DMS114 treated with DMSO at 0.1 percent for 48 hours (cell line): ENCODE data around the gene DNAJC11.

Experiments used
- DNase-seq: peaks from one replicate; lab custom pipeline; 2025; ENCODE audit not compliant: unreplicated experiment; lab: John Stamatoyannopoulos, UW

Gene DNAJC11

DNA sequence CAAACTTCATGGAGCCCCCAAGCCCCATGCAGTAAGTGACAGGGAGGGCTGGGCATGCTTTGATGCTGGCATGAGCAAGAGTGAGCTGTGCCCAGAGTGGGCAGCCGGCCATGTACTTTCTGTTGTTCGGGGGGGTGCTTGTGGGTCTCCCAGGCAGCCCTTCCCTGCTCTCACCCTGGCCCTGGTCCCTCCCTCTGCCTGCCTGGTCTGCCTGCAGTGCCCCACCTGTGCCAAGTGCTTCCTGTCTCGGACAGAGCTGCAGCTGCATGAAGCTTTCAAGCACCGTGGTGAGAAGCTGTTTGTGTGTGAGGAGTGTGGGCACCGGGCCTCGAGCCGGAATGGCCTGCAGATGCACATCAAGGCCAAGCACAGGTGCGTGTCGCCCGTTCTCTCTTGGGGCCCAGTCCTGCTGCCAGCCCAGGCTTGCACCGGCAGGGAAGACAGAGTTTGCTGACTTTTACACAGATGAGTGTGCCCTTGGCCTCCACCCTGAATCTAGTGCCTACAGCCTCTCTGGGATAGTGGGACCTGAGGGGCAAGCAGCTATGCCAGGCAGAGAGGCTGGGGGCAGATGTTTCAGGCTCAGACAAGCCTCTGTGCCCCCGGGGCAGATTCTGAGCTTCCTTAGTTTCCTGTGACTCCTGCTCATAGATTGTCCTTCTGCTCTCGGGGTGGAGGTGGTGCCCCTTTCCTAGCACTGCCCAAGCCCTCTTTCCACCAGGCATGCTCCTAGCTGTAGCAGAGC lies 114.2 kb downstream of the DNAJC11 start:
- no peak for DNase-seq

DNA sequence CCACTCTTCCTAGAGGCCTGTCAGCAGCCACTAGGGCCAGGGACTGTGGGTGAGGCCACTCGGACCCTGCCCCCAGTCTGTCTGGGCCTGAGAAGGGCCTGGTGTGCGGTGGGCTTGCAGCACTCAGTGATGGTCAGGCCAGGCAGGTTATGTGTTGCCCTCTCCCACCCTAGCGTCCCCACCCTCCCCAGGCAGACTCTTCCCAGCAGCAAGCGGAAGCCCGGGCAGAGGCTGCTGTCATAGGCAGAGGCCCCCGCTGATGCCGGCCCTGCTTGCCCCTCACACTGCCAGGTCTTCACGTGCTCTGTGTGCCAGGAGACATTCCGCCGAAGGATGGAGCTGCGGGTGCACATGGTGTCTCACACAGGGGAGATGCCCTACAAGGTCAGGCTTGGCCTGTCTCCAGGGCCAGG lies 115.2 kb downstream of the DNAJC11 start:
- no peak for DNase-seq

DNA sequence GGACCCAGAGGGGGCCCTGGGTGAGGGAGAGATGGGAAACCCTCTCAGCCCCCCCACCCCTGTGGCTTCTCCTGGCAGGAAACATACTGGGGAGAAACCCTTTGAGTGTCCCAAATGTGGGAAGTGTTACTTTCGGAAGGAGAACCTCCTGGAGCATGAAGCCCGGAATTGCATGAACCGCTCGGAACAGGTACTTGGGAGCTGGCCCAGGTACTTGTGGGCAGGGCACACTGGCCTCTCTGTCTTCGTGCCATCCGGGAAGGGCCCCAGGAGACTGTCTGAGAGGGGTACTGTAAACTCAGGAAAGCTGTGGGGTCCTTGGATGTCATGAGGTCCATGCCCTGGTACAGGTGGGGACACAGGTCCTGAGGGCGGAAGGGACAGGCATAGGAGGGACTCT lies 115.8 kb downstream of the DNAJC11 start:
- no peak for DNase-seq

DNA sequence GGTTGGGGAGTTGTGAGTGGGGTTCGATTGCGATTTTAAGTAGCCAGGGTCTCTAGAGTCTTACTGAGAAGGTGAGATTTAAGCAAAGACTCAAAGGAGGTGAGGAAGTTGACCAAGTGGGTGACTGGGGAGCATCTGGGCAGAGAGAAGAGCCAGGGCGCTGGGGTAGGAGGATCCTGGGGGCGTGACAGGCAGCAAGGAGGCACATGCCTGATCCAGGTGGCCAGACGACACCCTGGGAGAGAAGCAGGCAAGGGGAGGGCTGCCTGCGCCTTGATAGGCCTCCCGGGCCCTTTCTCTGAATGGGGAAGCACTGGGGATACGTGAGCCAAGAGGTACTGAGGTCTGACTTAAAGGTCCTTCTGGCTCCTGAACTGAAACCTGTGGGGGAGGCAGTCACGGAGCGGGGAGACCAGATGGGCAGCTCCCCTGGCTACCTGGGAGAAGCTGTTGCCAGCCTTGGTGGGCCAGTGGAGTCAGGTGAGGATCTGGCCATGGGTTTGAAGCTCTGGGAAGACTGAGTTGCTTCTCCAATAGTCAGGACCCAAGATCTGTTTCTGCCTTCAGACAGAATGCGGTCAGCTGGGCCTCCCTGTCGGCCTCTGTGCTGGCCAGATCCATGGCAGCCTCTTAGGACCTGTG lies 116.4 kb downstream of the DNAJC11 start:
- no peak for DNase-seq
